GM12892 (cell line): ENCODE measurements around the gene DCTN5.

Experiments used
- POLR2A ChIP-seq: IDR thresholded peaks from 2 replicates; pipeline ENCODE4 v1.6.1; 2011; ENCODE audit warnings: low read depth, low read length, control low read depth
- POLR2AphosphoS5 ChIP-seq: IDR thresholded peaks from 2 replicates; pipeline ENCODE4 v1.6.1; 2011; ENCODE audit warnings: low read depth, low read length, control low read depth
- TAF1 ChIP-seq: IDR thresholded peaks from 2 replicates; pipeline ENCODE4 v1.6.1; 2011; ENCODE audit warnings: low read depth, mild to moderate bottlenecking, control low read depth, low read length, borderline replicate concordance

DNA sequence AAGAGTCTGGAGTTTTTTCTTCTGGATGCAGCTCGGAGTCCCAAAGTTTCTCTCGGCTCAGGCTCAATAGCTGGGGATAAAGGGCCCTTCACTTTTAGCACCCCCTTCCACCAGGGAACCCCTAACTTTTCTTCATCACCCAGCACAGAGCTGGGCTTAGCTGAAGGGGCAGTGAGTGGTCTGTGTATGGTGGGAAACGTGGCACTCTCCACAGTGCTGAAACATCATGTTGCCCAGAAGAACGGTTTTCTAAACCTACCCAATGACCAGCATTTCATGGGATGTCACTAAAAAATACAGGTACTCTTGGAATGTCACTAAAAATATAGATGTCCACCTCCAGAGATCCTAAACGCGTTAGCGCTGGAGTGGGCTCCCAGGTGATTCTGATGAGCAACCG lies 59.8 kb downstream of the DCTN5 start:
- TF ChIP-seq POLR2A (no peak), POLR2AphosphoS5 (no peak), TAF1 (no peak)
